IPS-18a (cell line): ENCODE measurements around the gene ZSWIM1.

ENCODE experiments used
- H3K27ac ChIP-seq: one replicate; pipeline ENCODE4 v1.5.1; 2013; ENCODE audit warnings: low read length
- H3K27me3 ChIP-seq: one replicate; pipeline ENCODE4 v1.6.1; 2013; ENCODE audit warnings: mild to moderate bottlenecking, low read length; ENCODE audit not compliant: control insufficient read depth, insufficient read depth
- H3K36me3 ChIP-seq: one replicate; pipeline ENCODE4 v1.6.1; 2013; ENCODE audit warnings: low read depth, low read length; ENCODE audit not compliant: control insufficient read depth
- H3K4me1 ChIP-seq: one replicate; pipeline ENCODE4 v1.6.1; 2013; ENCODE audit warnings: low read depth, low read length; ENCODE audit not compliant: control insufficient read depth
- H3K4me3 ChIP-seq: one replicate; pipeline ENCODE4 v1.5.1; 2013; ENCODE audit warnings: low read length
- H3K9ac ChIP-seq: one replicate; pipeline ENCODE4 v1.6.1; 2013; ENCODE audit warnings: mild to moderate bottlenecking, low read length, moderate library complexity
- H3K9me3 ChIP-seq: one replicate; pipeline ENCODE4 v1.6.1; 2013; ENCODE audit warnings: low read depth, low read length; ENCODE audit not compliant: control insufficient read depth

ZSWIM1 gene

GRCh38 chr20:45874576-45874975 is 6.5 kb upstream of the ZSWIM1 start:
- no peaks in the 10 kb centered on the region for H3K4me1 ChIP-seq
- H3K27me3 ChIP-seq, result no peaks in the 10 kb centered on the region
- H3K27ac ChIP-seq, result no peak overlapping the region
- peaks cover 7% of the 10 kb centered on the region for H3K36me3 ChIP-seq
- H3K4me3 ChIP-seq, result no peak overlapping the region
- no peak overlapping the region for H3K9ac ChIP-seq
- H3K9me3 ChIP-seq, result no peaks in the 10 kb centered on the region

- Histone ChIP-seq H3K27ac (no peak overlapping the region), H3K4me1 (no peaks in the 10 kb centered on the region), H3K36me3 (peaks cover 16% of the 10 kb centered on the region), H3K27me3 (no peaks in the 10 kb centered on the region), H3K9me3 (no peaks in the 10 kb centered on the region), H3K9ac (no peak overlapping the region), H3K4me3 (no peak overlapping the region)
Measured at GRCh38 chr20:45878076-45878761, 2.8 kb upstream of the ZSWIM1 start.

GRCh38 chr20:45882469-45883099 is 1.6 kb downstream of the ZSWIM1 start:
- peaks cover 30% of the 10 kb centered on the region for H3K36me3 ChIP-seq
- H3K4me3 ChIP-seq, result no peak overlapping the region
- no peaks in the 10 kb centered on the region for H3K27me3 ChIP-seq
- H3K4me1 ChIP-seq, result no peaks in the 10 kb centered on the region
- no peak overlapping the region for H3K9ac ChIP-seq
- no peaks in the 10 kb centered on the region for H3K9me3 ChIP-seq
- no peak overlapping the region for H3K27ac ChIP-seq

GRCh38 chr20:45883100-45883469 is 2.1 kb downstream of the ZSWIM1 start:
- no peak overlapping the region for H3K9ac ChIP-seq
- no peaks in the 10 kb centered on the region for H3K27me3 ChIP-seq
- H3K27ac ChIP-seq, result no peak overlapping the region
- H3K36me3 ChIP-seq, result peaks cover 27% of the 10 kb centered on the region
- H3K9me3 ChIP-seq, result no peaks in the 10 kb centered on the region
- H3K4me1 ChIP-seq, result no peaks in the 10 kb centered on the region
- H3K4me3 ChIP-seq, result no peak overlapping the region

GRCh38 chr20:45886590-45887345 is 5.7 kb downstream of the ZSWIM1 start:
- Histone ChIP-seq H3K9ac (no peak overlapping the region), H3K4me3 (no peak overlapping the region), H3K36me3 (peaks cover 23% of the 10 kb centered on the region), H3K27me3 (no peaks in the 10 kb centered on the region), H3K27ac (no peak overlapping the region), H3K9me3 (no peaks in the 10 kb centered on the region), H3K4me1 (no peaks in the 10 kb centered on the region)

- H3K4me3 ChIP-seq, result no peak within 1 kb of the TSS
- H3K4me1 ChIP-seq, result no peaks in the 10 kb centered on the region
- H3K9ac ChIP-seq, result no peak within 1 kb of the TSS
- H3K27ac ChIP-seq, result no peak within 1 kb of the TSS
- H3K27me3 ChIP-seq, result no peaks in the 10 kb centered on the region
- H3K9me3 ChIP-seq, result no peaks in the 10 kb centered on the region
- peaks cover 23% of the 10 kb centered on the region for H3K36me3 ChIP-seq
Measured at GRCh38 chr20:45887346-45887715, 6.3 kb downstream of the ZSWIM1 start, which contains the start of gene SPATA25. SPATA25 (minus strand) TSS chr20:45887622; CDS start chr20:45887590, 32 bp downstream.

GRCh38 chr20:45888681-45889080 is 7.7 kb downstream of the ZSWIM1 start:
- no peaks in the 10 kb centered on the region for H3K4me1 ChIP-seq
- no peak overlapping the region for H3K27ac ChIP-seq

GRCh38 chr20:45890077-45890984 is 9.3 kb downstream of the ZSWIM1 start:
- Histone ChIP-seq H3K9me3 (no peaks in the 10 kb centered on the region), H3K9ac (peak overlapping the region; percentile 63), H3K27ac (no peak overlapping the region), H3K36me3 (peaks cover 13% of the 10 kb centered on the region), H3K27me3 (no peaks in the 10 kb centered on the region), H3K4me3 (peak overlapping the region; percentile 77), H3K4me1 (no peaks in the 10 kb centered on the region)

More at GRCh38 chr20:45888681-45889080, 7.7 kb downstream of the ZSWIM1 start:
- Histone ChIP-seq H3K4me3 (no peak overlapping the region), H3K9me3 (no peaks in the 10 kb centered on the region), H3K27me3 (no peaks in the 10 kb centered on the region), H3K36me3 (peaks cover 10% of the 10 kb centered on the region), H3K9ac (no peak overlapping the region)

- Histone ChIP-seq H3K4me1 (no peaks in the 10 kb centered on the region), H3K9ac (peak within 1 kb of the TSS; percentile 63), H3K36me3 (peaks cover 11% of the 10 kb centered on the region), H3K27ac (no peak within 1 kb of the TSS), H3K27me3 (no peaks in the 10 kb centered on the region), H3K4me3 (peak within 1 kb of the TSS; percentile 77), H3K9me3 (no peaks in the 10 kb centered on the region)
Measured at GRCh38 chr20:45890985-45891983, 10.3 kb downstream of the ZSWIM1 start, which contains the start of the genes CTSA and NEURL2. CTSA (plus strand) TSS chr20:45891335; CDS start chr20:45891569, 234 bp downstream. NEURL2 (minus strand) TSS chr20:45891208; CDS start chr20:45890991, 217 bp downstream.
